GM18868 (cell line): ENCODE results near the gene RHOH.

Experiments
- ATAC-seq: cut with Tn5 transposase; IDR thresholded peaks from one replicate; pipeline ENCODE4 v1.9.1; 2021; ENCODE audit warnings: mild to moderate bottlenecking, moderate library complexity; ENCODE audit not compliant: unreplicated experiment

Gene RHOH

DNA sequence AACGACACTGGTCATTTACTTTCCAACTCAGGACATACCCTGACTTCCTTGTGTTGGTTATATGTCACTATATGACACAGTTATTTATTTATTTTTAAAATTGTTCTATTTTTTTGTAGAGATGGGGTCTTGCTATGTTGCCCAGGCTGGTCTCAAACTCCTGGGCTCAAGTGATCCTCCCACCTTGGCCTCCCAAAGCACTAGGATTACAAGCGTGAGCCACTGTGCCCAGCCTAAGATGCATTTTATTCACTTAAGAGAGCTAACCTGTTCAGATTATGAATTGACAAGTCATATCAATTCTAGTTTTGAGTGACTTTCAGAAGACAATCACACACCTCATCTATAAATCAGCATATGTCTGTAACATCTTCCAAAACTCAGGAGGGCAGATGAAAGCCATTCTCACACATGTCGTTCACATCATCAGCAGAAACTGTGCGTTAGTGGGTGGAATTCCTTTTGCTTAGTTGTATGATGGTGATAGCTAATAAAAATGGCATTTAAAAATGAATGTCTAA lies 9.4 kb upstream of the RHOH start:
- ATAC-seq = no peak

GRCh38 chr4:40190019-40190418 lies 6.8 kb upstream of the RHOH start:
- no peak for ATAC-seq

DNA sequence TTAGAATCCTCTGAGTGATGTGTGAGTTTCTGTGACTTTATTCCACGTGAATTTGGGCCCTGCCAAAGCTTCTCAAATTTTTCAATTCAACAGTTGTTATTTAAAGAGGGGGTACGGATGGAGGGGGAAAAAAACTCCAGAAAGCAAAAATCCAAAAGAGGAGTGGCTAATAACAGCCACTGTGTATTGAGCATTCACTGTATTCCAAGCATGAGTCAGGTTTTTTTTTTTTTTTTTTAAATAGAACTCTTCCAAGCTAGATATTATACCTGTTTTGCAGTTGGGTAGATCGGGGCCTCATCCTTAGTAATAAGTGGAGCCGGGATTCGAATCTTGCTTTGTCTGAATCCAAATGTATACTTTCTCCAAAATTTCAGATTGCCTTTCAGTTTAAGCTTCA lies 6.4 kb upstream of the RHOH start:
- ATAC-seq = no peak

DNA sequence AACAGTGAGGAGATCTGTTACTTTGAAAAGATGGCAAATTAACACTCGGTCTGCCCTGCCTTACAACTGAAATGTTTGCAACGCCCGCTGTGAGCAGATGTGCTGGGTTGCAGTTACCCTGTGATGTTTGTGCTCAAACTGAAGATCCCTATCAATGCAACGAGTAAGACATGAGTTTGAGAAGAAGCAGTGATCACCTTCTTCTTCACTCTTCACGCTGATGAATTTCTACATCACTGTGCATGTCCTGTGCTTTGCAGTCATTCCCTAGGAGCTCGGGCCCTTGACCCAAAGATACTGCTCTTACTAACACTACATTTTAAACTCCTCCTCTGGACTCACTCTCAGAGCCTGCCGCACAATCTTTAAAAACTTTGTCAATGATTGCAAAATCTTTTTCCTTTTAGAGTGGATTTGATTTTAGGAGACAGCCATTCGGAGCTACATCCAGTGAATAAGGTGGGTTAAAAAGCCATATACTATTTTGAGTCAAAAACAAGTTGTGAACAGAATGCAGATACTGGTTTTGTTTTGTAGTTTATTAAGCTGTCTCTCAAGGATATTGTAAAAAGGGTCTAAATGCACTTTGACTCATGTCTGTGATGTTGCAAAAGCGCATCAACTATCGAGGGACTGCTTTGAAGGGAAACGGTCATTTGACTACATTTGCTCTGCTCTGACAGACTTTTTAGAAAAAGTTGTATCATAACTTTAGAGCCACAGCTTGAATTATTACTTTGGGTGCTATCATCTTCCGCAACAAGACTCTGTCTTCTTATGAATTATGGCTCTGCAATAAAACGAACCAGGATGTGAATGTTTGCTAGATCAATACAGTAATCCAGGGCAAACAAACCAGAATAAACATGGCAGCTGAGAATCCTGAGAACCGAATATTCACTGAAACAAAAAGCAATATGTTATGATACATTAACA lies 5.7 kb upstream of the RHOH start:
- no peak for ATAC-seq

- ATAC-seq = peak; percentile 37
Measured at GRCh38 chr4:40192114-40193015, 4.5 kb upstream of the RHOH start.

- peak; percentile 31 for ATAC-seq
Measured at GRCh38 chr4:40193016-40193571, 3.7 kb upstream of the RHOH start.

DNA sequence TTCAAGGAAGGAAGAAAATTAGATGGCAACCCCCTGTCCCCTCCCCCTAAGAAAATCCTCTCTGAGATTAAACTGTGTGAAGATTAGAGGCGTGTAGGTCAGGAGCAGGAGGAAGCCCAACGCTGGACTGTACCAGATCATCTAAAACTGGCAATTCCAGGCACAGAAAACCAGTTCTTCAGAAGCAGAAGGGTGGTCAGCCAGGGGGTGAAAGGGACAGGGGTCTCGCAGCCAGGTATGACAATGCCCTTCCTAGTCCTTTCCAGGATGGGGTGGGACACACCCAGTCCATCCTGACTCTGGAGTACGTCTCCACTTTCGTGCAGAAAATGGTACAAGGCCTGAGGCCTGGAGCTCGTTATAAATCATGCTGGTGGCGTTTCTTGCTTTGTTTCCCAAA lies 3.3 kb upstream of the RHOH start:
- no peak for ATAC-seq

- no peak for ATAC-seq
Measured at GRCh38 chr4:40194602-40195161, 2.1 kb upstream of the RHOH start.

GRCh38 chr4:40195182-40196177 lies 1.4 kb upstream of the RHOH start:
- ATAC-seq = no peak

DNA sequence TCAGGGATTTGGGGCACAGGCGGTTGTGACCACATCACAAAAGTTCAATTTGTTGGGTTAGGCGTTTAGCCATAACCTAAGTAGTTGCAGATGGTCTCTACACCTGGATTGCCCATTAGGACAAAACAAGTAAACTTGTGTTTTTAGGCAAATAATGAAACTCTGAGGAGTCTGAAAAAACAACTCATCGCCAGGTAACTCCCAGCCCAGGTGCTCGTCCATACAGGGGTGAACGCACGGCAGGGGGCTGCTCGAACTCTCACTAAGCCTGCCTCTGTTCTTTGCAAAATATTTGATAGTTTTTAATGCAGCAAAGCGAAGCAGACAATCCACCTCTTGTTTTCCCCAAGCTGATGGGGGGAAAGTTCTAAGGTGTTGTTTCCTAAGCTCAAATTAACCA lies 559 bp upstream of the RHOH start:
- ATAC-seq = no peak

DNA sequence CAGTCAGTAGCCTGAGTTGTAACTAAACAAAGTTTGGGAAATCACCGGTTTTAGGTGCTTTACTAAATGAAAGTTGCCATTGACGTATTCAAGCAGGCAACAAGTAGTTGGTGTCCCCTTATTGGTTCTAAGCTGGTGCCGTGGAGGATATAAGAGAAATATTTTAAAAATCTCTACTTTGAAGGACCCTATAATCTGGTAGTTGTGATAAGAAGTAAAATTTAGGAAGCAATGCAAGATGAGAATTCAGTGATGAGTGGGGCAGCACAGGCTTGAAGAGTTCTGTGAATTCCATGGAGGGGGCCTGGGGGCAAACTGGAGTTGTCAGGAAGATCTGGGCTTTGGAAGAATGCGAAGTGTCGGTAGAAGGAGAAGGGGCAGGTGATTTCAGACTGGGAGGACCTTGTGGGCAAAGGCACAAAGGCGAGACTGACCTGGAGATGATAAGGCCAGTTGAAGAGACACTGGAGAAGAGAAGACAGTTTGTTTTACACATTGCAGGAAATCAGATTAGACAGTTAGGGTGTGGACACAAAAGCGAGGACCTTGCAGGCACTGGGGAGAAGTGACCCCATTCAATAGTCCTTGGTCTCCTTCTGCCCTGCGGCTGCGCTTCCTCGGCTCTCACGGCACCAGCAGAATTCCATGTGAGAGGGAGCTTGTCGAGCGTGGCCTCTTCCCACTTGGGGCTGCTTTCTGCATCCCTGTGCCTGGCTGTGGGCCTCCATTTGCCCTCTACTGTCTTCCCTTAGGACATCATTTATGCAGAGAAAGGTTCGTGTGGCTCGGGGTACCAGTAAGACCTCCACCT lies 1.3 kb downstream of the RHOH start:
- no peak for ATAC-seq

GRCh38 chr4:40199179-40199670 lies 2.4 kb downstream of the RHOH start:
- no peak for ATAC-seq

- ATAC-seq = peak; percentile 61
Measured at GRCh38 chr4:40199999-40200874, 3.4 kb downstream of the RHOH start.

DNA sequence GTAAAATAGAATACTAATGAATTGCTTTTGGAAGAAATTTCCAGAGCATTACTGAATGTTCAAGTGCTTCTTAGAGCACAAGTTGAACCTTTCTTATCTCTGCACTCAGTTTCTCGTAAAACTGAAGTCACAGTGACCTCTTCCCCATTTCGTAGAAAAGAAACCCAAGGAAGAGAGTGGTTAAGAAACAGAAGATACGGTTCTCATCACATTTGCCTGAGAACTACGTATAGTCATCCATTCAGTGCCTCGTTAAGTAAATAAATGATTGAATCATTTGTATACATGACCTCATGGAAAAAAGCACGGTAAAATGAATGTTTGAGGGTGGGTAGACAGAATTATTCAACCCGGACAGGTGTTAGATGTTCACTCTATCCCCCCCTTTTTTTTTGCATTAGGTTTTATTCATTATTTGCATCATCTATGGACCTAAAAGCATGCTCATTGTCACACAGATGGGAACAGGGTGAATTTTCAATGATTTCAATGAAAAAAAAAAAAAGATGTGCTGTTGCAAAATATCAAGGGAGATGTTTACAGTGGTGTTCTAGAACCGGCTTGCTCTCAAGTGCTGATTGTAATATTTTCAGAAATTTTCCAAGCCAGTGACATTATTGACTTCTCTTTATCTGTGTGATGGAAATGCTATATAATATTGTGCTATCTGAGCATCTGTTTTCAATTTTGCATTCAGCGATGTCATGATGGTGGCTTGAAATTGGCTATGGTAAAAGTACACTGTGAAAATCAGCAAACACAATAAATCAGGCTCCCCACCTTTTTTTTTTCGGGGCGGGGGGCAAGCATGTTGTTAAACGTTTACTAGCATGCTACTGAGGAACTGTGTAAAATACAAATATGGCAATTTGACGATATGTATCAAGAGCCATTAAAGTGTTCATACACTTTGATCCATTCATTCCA lies 4.3 kb downstream of the RHOH start:
- no peak for ATAC-seq

- no peak for ATAC-seq
Measured at GRCh38 chr4:40201898-40202297, 5.1 kb downstream of the RHOH start.

GRCh38 chr4:40202474-40202873 lies 5.6 kb downstream of the RHOH start:
- ATAC-seq = no peak
